ENCODE measurements around the gene PODNL1. TPM values are rescaled to one million over a fixed set of nuclear protein-coding genes. Genes with fewer than 3 reads are reported as not detected.

PODNL1 gene
- total RNA-seq, 6 experiments from 2014 or later = 0.19 to 0.33 TPM; not detected in 4

DNA sequence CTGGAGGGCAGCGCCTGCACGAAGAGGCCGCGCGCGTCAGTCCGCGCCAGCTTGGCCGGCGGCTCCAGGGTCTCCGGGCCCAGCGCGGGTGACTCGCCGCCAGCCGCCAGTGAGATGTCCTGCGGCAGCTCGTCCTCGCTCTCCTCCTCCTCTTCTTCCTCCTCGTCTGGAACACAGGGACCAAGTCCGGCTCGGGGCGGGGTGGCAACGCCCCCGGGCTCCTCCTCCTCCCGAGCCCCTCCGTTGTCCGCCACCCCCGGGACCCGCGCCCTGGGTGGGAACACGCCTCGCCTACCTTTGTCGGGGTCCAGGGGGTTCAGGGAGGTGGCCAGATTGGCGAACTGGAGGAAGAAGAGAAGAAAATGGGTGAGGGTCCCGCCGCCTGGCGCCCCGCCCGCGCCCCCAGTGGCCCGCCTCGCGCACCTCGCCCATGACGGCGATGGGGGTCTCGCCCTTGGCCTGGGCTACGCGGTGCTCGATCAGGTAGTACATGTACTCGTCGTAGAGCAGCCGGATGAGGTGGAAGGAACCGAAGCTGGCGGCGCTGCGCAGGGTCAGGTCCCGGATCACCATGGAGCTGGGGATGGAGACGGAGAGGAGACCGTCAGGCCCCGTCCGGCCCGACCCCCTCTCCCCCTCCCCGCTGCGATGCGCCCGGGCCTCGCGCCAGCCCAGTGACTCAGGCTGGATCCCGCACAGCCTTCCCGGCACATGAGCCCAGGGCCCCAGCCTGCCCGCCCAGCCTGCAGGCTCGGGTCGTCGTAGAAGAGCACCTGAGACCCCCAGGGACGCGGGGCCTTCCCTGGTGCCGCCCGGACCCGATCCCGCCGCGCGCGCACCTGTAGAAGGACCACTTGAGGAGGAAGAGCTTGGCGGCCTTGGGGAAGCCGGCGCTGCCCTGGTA, 24.7 kb upstream of the PODNL1 start:
- no peaks in the 10 kb centered on the region for H3K4me1 ChIP-seq
- no peak overlapping the region for H3K4me3 ChIP-seq
- H3K27me3 ChIP-seq = no peaks in the 10 kb centered on the region
- WGBS (ENCODE audit: insufficient coverage, low coverage, low lambda C conversion rate, missing lambda C conversion rate) = 81% methylated on average over 23 of the region's 89 CpGs
- H3K27ac ChIP-seq = no peak overlapping the region
- no peak for ATAC-seq
- no peaks in the 10 kb centered on the region for H3K9me3 ChIP-seq
- peaks cover 0 to 53% (median 21%) of the 10 kb centered on the region in 4 donors for H3K36me3 ChIP-seq
- peak in 1 of 3 donors; percentile 53 for DNase-seq
- TF ChIP-seq POLR2A (IDR thresholded peaks at IDR 0.05) (no peak), CTCF (IDR thresholded peaks at IDR 0.05) (no peak)
- intact Hi-C loops (cut with DNase I) = no loop called here

DNA sequence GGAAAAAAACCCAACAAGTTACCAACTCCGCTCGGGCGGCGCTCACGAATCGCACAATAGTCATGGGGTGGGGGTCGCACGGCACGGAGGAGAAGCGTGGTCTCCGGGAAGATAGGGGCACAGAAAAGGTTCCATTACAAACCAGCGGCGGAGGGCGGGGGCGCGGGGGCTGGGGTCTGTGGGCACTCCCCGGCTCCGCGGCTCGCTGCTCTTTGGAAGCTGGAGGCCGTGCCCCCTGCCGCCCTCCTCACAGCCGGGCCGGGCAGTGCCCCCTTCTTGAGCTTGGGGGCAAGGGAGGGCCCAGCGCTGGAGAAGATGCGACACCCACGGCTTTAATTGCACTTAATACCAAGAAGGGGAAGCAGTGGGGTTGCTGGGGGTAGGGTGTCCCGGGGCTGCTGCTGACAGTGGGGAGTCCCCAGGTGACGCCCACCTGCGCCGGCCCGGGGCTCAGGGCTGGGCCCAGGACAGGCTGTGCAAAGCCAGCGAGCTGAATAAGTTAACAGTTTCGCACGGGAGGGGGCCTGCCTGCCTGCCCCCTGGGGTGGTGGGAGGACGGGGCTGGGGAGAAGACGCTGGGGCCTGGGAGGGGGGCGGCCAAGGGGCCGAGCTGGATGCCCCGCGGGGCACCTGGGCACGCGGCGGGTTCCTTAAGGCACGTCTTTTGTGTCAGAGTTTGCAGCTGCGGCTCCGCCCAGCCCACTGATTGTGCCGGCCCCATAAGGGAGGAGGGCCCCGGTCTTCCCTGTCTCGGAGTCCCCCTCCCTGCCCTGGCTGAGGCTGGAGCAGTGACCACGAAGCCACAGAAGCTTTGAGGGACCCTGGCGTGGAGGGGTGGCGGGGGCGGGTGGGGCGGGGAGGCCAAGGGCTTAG, 23.8 kb upstream of the PODNL1 start:
- ATAC-seq = no peak
- no peak for TF ChIP-seq CTCF (IDR thresholded peaks at IDR 0.05)
- no peak for TF ChIP-seq POLR2A (IDR thresholded peaks at IDR 0.05)

GRCh38 chr19:13960863-13961784, 22.9 kb upstream of the PODNL1 start:
- ATAC-seq = peak in 1 of 4 donors; percentile 3
- 85% methylated on average over 18 of the region's 39 CpGs for WGBS (ENCODE audit: insufficient coverage, low coverage, low lambda C conversion rate, missing lambda C conversion rate)
- Histone ChIP-seq H3K27me3 (no peaks in the 10 kb centered on the region), H3K4me1 (no peaks in the 10 kb centered on the region), H3K27ac (no peak overlapping the region), H3K36me3 (peaks cover 0 to 47% (median 13%) of the 10 kb centered on the region in 4 donors), H3K9me3 (no peaks in the 10 kb centered on the region), H3K4me3 (no peak overlapping the region)
- TF ChIP-seq CTCF (IDR thresholded peaks at IDR 0.05) (no peak), POLR2A (IDR thresholded peaks at IDR 0.05) (no peak)
- intact Hi-C loops (cut with DNase I) = no loop called here
- no peak for DNase-seq

More for the DNA sequence above, 23.8 kb upstream of the PODNL1 start:
- no peak for DNase-seq
- Histone ChIP-seq H3K4me3 (no peak overlapping the region), H3K9me3 (no peaks in the 10 kb centered on the region), H3K27ac (no peak overlapping the region), H3K4me1 (no peaks in the 10 kb centered on the region), H3K27me3 (no peaks in the 10 kb centered on the region), H3K36me3 (peaks cover 0 to 47% (median 16%) of the 10 kb centered on the region in 4 donors)
- intact Hi-C loops (cut with DNase I) = no loop called here
- WGBS (ENCODE audit: insufficient coverage, low coverage, low lambda C conversion rate, missing lambda C conversion rate) = 81% methylated on average over 22 of the region's 55 CpGs

Measured in right lobe of liver (tissue), 6 donors.